Renal cortical epithelial cell (primary cell): ENCODE data around the gene MNAT1. TPM values are rescaled to one million over a fixed set of nuclear protein-coding genes. Genes with fewer than 3 reads are reported as not detected.
"Not testable (repeated sequence)": the region's sequence is repeated elsewhere in the genome, so short reads cannot be mapped to it uniquely, and the experiment has no call there.

Source experiments
- DNase-seq: peaks from one replicate; pipeline ENCODE4 v3.0.0-alpha.2; 2011; ENCODE audit warnings: low read depth
- total RNA-seq: library from RNA; depleted of rRNA; stranded (reverse); fragments of >200 nt; gene quantifications from 2 replicates; pipeline ENCODE4 v1.2.3, GENCODE V29; 2014

The MNAT1 gene
- total RNA-seq, 1 donor from 2014 or later: 60.7 TPM

DNA sequence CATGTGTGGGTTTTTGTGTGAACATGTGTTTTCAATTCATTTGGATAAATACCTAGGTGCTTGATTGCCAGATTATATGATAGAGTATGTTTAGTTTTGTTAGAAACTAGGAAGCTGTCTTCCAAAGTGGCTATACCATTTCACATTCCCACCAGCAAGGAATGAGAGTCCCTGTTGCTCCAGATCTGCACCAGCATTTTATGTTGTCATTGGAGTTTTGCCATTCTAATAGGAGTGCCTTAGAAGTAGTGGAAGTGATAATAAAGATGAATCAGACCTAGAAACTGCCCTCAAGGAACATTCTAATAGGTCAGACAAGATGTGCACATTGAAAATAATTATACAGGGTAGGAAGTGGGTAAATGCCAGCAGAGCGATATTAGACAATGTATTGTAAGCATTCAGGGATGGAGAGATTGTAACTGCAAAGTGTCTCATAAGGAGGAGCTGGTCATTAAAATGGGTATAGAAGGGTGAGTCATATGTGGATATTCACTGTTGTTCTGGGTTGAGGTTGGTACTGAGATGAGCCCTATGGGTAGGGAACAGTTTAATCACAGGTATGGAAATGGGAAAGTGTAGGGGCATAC lies 71.4 kb downstream of the MNAT1 start:
- peak; percentile 41 for DNase-seq

DNA sequence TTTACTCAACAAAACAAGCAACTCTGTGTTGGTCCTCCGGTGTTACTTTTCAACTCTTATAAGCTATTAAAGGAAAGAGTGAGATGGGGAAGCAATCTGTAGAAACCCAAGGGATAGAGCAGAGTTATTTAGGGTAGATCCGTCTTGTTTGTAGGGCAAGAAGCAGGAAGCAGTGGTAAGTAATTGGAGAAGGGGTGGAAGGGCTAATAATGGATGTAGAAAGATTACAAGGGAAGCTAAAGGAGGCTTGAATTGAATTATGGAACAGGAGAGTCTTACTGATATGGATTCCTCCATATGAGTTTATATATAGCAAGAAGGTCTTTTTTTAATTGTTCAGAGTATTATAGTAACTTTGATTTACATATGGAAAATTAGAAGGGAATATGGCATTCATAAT lies 72.7 kb downstream of the MNAT1 start:
- no peak for DNase-seq

DNA sequence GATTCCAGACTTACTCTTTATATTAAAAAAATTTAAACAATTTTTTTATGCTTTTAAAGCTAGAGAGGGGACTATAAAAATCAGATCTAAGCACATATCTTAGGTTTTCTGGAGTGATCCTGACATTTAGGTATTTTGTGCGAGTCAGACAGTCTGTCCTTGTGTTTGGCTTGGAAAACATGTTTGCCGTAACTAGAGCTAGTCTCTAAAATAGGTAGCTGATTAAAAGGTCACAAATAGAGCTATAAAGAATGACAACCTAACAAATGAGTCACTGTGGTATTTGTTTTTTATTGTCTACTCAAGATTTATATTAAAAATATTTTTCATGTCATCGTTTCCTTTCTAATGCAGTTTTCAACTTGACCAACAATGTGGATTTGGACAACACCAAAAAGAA lies 73.4 kb downstream of the MNAT1 start:
- DNase-seq: peak; percentile 4

DNA sequence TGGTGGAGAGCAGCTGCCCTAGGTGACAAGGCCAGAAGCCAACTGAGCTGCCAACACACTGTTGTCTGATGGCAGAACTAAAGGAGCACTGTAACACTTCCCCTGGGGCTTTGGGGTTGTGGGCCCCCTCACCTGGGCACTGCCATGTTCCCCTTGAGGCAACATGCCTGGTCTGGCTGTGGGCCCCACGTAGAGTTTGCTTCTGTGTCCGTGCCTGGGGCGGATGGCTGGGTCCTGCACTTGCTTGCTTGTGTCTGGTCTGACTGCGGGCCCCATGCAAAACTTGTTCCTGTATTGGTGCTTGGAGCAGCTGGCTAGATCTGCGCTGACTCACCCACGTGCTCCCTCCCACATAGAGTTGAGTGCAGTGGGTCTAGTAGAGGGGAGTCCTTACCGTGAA lies 78.4 kb downstream of the MNAT1 start:
- no peak for DNase-seq

DNA sequence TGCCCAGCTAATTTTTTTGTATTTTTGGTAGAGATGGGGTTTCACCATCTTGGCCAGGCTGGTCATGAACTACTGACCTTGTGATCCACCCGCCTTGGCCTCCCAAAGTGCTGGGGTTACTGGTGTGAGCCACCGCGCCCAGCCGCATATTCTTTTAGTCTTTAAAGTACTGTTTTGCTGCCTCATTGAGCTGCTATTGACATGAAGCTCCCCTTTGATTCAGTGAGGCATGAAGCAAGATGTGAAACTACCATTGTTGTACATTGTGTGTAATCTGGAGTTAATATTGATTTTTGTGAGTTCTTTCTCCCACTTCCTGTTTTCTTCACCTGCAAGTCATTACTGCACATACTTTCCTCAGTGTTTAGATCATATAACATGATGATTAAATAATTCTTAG lies 80.8 kb downstream of the MNAT1 start:
- peak; percentile 67 for DNase-seq

- no peak for DNase-seq
Measured at GRCh38 chr14:60817113-60817512, 82.6 kb downstream of the MNAT1 start.

DNA sequence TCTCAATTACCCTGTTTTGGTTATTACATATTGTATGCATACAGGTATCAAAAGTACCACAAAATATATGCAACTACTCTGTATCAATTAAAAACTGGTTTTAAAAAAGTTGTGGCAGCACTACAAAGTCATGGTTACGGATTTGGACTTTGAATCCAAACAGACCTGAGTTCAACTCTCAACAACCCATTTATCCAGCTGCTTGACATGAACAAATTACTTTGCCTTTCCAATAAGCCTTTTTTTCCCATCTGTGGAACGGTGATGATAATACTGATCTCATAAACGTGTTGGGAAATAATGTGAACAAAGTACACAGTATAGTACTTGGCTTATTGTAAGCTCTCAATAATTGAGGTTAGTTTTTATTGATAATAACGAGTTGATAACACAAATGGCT lies 85.0 kb downstream of the MNAT1 start:
- no peak for DNase-seq

DNA sequence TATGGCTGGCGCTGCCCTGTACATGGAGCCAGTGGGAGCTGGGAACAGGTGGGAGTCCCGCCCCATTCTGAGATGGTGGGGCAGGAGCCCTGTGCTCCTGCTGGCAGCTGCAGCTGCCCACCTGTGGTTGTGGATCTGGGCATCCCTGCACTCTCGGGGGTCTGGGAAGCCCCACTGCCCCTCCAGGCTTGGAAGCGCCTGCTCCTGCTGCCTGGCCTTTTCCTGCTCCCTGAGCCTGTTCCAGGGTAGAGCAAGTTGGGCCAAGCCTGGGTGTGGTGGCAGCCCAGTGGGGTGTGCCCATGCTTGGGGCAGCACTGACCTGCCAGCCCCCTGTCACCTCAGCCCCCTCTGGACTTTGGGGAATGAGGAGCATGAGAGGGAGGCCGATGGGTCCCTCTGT lies 104.0 kb downstream of the MNAT1 start:
- no peak for DNase-seq

GRCh38 chr14:60839057-60839456 lies 104.5 kb downstream of the MNAT1 start:
- no peak for DNase-seq

DNA sequence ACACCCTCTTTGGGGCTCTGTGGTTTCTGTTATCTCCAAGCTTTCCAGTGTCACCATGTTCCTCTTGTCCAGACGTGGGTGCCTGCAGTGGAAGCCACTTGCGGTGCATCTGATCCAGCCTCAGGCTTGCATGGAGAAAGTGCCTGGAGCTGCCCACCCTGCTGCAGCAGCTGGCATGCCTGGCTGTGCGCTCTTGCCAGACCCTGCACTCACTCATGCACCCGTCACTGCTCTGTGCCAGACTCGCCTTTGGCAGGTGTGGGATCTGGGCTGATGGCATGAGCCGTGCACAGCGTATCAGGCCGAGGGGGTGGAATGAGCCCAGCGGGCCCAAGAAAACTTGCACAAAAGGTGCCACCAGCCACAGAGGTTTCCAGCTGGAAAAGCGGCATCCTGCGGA lies 105.1 kb downstream of the MNAT1 start:
- no peak for DNase-seq

DNA sequence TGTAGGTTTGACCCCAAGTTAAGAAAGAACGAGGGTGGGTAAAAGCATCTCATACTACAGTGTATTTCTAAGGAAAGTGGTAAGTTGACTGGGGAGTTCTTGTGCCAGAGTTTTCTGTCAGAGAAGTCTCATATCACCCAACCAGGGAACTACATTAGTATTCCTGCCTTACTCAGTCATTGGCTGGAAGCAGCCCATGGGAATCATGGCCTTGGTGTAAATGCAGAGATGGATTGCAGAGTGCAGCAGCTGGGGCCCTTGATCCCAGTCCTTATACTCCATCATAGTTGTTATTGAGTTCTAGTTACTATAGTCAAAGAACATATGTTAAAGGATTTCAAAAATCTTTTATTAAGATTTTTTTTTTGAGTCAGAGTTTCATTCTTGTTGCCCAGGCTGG lies 105.8 kb downstream of the MNAT1 start:
- DNase-seq: no peak

GRCh38 chr14:60845523-60845922 lies 111.0 kb downstream of the MNAT1 start:
- no peak for DNase-seq

- no peak for DNase-seq
Measured at GRCh38 chr14:60848066-60848465, 113.5 kb downstream of the MNAT1 start.

DNA sequence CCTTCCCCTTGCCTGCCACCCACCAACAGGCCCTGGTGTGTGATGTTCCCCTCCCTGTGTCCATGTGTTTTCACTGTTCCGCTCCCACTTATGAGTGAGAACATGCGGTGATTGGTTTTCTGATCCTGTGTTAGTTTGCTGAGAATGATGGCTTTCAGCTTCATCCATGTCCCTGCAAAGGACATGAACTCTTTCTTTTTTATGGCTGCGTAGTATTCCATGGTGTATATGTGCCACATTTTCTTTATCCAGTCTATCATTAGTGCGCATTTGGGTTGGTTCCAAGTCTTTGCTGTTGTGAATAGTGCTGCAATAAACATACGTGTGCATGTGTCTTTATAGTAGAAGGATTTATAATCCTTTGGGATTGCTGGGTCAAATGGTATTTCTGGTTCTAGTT lies 117.1 kb downstream of the MNAT1 start:
- not testable (repeated sequence) for DNase-seq

DNA sequence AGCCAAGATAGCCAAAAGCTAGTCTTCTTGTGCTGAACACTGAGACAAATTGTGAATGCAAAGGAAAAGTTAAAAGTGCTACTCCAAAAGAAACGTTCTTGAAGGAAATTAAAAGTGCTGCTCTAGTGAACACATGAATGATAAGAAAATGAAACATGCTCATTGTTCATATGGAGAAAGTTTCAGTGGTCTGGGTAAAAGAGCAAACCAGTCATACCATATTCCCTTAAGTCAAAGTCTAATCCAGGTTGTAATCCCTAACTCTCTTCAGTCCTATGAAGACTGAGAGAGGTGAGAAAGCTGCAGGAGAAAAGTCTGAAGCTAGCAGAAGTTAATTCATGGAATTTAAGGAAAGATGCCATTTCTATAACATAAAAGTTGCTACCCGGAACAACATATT lies 121.5 kb downstream of the MNAT1 start:
- DNase-seq: no peak

- DNase-seq: no peak
Measured at GRCh38 chr14:60859525-60859924, 125.0 kb downstream of the MNAT1 start.

- no peak for DNase-seq
Measured at GRCh38 chr14:60861545-60862140, 127.1 kb downstream of the MNAT1 start.

- DNase-seq: peak; percentile 51
Measured at GRCh38 chr14:60862283-60862682, 127.7 kb downstream of the MNAT1 start.

GRCh38 chr14:60863249-60863648 lies 128.7 kb downstream of the MNAT1 start:
- no peak for DNase-seq

DNA sequence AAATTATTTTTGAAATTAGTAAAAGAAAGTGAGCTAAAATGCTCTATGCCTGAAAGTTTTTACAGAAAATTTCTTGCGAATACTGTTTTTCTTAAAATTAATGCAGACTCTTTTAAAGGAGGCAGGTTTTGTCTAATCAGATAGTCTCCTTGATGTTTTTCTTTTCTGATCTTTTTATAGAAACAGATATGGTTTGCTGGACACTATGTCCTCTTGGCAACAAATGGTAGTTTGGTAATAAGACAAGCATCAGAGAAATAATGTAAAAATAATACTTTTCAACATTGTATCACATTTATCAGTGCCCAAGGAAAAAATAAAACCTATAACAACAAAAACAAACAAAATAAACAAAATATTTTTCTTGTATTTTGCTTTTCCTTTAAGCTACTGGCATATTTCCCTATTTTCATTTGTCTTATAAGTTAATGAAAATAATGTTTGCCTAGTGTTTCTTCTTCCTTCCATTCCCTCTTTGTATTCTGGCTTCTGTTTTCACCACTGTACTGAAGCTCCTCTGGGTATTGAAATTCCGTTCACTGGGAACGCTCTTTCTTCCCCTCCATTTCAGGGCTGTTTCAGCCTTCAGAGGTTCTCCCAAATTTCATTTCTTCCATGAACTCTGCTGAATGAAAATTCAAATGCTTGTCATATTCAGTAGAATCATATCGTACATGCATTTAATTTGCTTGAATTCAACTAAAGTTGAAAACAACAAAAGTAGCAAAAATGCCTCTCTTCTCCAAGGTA lies 131.0 kb downstream of the MNAT1 start:
- no peak for DNase-seq

GRCh38 chr14:60867503-60868172 lies 133.1 kb downstream of the MNAT1 start:
- no peak for DNase-seq

DNA sequence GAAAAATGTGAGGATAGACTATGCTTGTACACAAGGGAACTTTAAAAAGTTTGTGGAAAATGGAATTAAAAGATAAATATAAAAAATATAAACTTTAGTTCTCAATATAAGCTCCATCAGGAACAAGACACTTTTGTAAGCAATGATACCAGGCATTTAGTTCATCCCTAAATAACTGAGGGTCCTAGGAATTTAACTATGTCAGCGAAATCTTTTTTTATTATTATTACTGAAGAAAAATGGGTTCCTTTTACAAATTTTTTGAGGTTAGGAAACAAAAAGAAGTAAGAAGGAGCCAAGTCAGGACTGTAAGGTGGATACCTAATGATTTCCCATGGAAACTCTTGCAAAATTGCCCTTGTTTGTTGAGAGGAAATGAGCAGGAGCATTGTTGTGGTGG lies 143.6 kb downstream of the MNAT1 start:
- no peak for DNase-seq

DNA sequence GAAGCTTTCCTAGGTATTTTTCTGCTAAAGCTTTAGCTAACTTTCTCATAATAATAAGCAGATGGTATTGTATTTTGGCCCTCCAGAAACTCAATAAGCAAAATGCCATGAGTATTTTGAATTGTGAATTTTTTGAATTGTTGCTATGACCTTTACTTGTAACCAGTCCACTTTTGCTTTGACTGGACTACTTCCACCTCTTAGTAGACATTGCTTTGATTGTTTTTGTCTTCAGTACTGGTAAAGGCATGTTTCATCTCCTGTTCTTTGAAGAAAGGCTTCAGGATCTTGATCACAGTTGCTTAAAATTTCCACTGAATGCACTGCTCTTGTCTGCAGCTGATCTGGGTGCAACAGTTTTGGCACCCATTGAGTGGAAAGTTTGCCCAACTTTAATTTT lies 144.0 kb downstream of the MNAT1 start:
- peak; percentile 10 for DNase-seq
